Body of pancreas (tissue), 4 donors: ENCODE data around the gene PDK4.

Source experiments
- POLR2A ChIP-seq, 3 donors: fragments of 450-650 bp; IDR thresholded peaks; one replicate each; pipeline ENCODE4 v1.6.1; 2016; ENCODE audit warnings: antibody characterized with exemption in 3 of 3, mild to moderate bottlenecking in 2 of 3
- TF ChIP-seq, protein P1 (sequence below), 7 experiments: fragments of 450-650 bp in 4 of 7; fragments of 200-600 bp in 3 of 7; sonication (generic) in 3 of 7; IDR thresholded peaks; one replicate each; pipeline ENCODE4 v1.5.1; 2016 to 2019; ENCODE audit warnings: antibody characterized with exemption in 7 of 7

DNA sequence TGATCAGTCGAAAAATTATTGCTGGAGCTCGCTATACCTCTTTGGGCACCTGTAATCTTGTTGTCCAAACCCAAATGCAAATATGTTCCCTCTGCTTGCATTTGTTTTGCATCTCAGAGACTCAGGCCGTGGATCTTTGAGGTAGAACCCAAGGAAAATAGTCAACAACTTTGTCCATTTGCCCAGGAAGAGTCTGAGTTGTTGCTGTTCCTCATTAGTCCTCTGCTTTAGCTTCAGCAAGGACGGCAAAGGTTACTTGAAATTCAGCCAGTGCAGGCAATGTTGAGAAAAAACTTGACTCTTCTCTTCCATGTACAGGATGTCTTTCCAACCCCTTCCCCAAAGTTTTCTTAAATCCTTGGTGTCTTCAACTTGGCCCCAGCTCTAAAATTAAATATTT is 45.8 kb downstream of the PDK4 start:
- TF ChIP-seq, protein P1, sequence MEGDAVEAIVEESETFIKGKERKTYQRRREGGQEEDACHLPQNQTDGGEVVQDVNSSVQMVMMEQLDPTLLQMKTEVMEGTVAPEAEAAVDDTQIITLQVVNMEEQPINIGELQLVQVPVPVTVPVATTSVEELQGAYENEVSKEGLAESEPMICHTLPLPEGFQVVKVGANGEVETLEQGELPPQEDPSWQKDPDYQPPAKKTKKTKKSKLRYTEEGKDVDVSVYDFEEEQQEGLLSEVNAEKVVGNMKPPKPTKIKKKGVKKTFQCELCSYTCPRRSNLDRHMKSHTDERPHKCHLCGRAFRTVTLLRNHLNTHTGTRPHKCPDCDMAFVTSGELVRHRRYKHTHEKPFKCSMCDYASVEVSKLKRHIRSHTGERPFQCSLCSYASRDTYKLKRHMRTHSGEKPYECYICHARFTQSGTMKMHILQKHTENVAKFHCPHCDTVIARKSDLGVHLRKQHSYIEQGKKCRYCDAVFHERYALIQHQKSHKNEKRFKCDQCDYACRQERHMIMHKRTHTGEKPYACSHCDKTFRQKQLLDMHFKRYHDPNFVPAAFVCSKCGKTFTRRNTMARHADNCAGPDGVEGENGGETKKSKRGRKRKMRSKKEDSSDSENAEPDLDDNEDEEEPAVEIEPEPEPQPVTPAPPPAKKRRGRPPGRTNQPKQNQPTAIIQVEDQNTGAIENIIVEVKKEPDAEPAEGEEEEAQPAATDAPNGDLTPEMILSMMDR (IDR thresholded peaks at IDR 0.05) = no peak
- TF ChIP-seq POLR2A (IDR thresholded peaks at IDR 0.05) = no peak
